GM23338 (cell line): ENCODE measurements around the gene SCAPER. TPM values are rescaled to one million over a fixed set of nuclear protein-coding genes. Genes with fewer than 3 reads are reported as not detected.

Experiments used
- ATAC-seq: fragments of 200-7000 bp; cut with Tn5 transposase; 3 replicates; pipeline ENCODE4 v1.9.1; 2020
- DNase-seq: peaks from one replicate; pipeline ENCODE4 v3.0.0-alpha.2; 2015; ENCODE audit warnings: low spot score
- H2AFZ ChIP-seq: fragments of 200-600 bp; sonication (generic); 2 replicates; pipeline ENCODE4 v1.8.0; 2016; ENCODE audit warnings: antibody characterized with exemption, mild to moderate bottlenecking, moderate library complexity
- H3F3A ChIP-seq: fragments of 200-600 bp; sonication (generic); replicated peaks from 2 replicates; pipeline ENCODE4 v1.8.0; 2017; ENCODE audit warnings: antibody characterized with exemption, mixed run types, low read depth
- H3K27ac ChIP-seq: fragments of 200-600 bp; sonication (generic); 2 replicates; pipeline ENCODE4 v1.6.1; 2016; ENCODE audit warnings: low read depth
- H3K27me3 ChIP-seq: fragments of 200-600 bp; sonication (generic); 2 replicates; pipeline ENCODE4 v1.8.0; 2016; ENCODE audit warnings: mild to moderate bottlenecking, mixed run types, moderate library complexity; ENCODE audit not compliant: insufficient read depth
- H3K36me3 ChIP-seq: fragments of 200-600 bp; sonication (generic); 2 replicates; pipeline ENCODE4 v1.8.0; 2016; ENCODE audit warnings: mild to moderate bottlenecking; ENCODE audit not compliant: insufficient read depth
- H3K4me1 ChIP-seq: fragments of 200-600 bp; sonication (generic); 2 replicates; pipeline ENCODE4 v1.8.0; 2016; ENCODE audit warnings: mild to moderate bottlenecking, moderate library complexity; ENCODE audit not compliant: insufficient read depth
- H3K4me2 ChIP-seq: fragments of 200-600 bp; sonication (generic); 2 replicates; pipeline ENCODE4 v1.7.1; 2017; ENCODE audit warnings: mixed run types
- H3K4me3 ChIP-seq: fragments of 200-600 bp; sonication (generic); 2 replicates; pipeline ENCODE4 v1.6.1; 2016; ENCODE audit warnings: mixed run types
- H3K79me2 ChIP-seq: fragments of 200-600 bp; sonication (generic); replicated peaks from 2 replicates; pipeline ENCODE4 v1.8.0; 2017; ENCODE audit warnings: mild to moderate bottlenecking; ENCODE audit not compliant: insufficient read depth
- H3K9me2 ChIP-seq: fragments of 200-600 bp; sonication (generic); 2 replicates; pipeline ENCODE4 v1.8.0; 2017; ENCODE audit not compliant: insufficient read depth
- H4K20me1 ChIP-seq: fragments of 200-600 bp; sonication (generic); replicated peaks from 2 replicates; pipeline ENCODE4 v1.8.0; 2017; ENCODE audit warnings: mild to moderate bottlenecking; ENCODE audit not compliant: insufficient read depth
- H3K27ac Mint-ChIP-seq: 2 replicates; pipeline ENCODE4 v1.8.0; 2020; ENCODE audit warnings: inconsistent platforms, mild to moderate bottlenecking, moderate library complexity, mixed read lengths
- H3K27me3 Mint-ChIP-seq: 3 replicates; pipeline ENCODE4 v1.8.0; 2022; ENCODE audit warnings: low read depth, mild to moderate bottlenecking, moderate library complexity, mixed read lengths, inconsistent platforms; ENCODE audit not compliant: insufficient read depth, poor library complexity
- H3K36me3 Mint-ChIP-seq: 3 replicates; pipeline ENCODE4 v1.8.0; 2021; ENCODE audit warnings: low read depth, mild to moderate bottlenecking, inconsistent platforms, moderate library complexity, mixed read lengths
- H3K4me1 Mint-ChIP-seq: 3 replicates; pipeline ENCODE4 v1.8.0; 2020; ENCODE audit warnings: mild to moderate bottlenecking, inconsistent platforms, mixed read lengths
- H3K4me3 Mint-ChIP-seq: 3 replicates; pipeline ENCODE4 v1.8.0; 2021; ENCODE audit warnings: moderate library complexity, mild to moderate bottlenecking, inconsistent platforms, mixed read lengths
- H3K9me3 Mint-ChIP-seq: 3 replicates; pipeline ENCODE4 v1.8.0; 2020; ENCODE audit warnings: moderate library complexity, mild to moderate bottlenecking, inconsistent platforms, mixed read lengths
- CREB1 ChIP-seq: fragments of 250-450 bp; sonication (Bioruptor Pico); IDR thresholded peaks from 2 replicates; pipeline ENCODE4 v1.5.0; 2020; ENCODE audit warnings: low read depth, mild to moderate bottlenecking, moderate library complexity
- CTCF ChIP-seq, 2 experiments: fragments of 200-600 bp in 1 of 2; sonication (generic) in 1 of 2; conservative IDR thresholded peaks; 2 replicates each; pipeline versions ENCODE4 v1.5.1 to v1.6.1; 2016 to 2017; ENCODE audit warnings: antibody characterized with exemption in 2 of 2, low read depth in 2 of 2, mild to moderate bottlenecking in 2 of 2, moderate library complexity in 1 of 2
- ETS1 ChIP-seq: IDR thresholded peaks from 2 replicates; pipeline ENCODE4 v1.6.1; 2016; ENCODE audit warnings: antibody characterized with exemption
- EZH2 ChIP-seq: fragments of 200-600 bp; sonication (generic); IDR thresholded peaks from one replicate; pipeline ENCODE4 v1.8.0; 2017; ENCODE audit warnings: antibody characterized with exemption, mild to moderate bottlenecking, low read depth; ENCODE audit not compliant: unreplicated experiment
- EZH2phosphoT487 ChIP-seq: fragments of 200-600 bp; sonication (generic); IDR thresholded peaks from one replicate; pipeline ENCODE4 v1.8.1; 2018; ENCODE audit warnings: antibody characterized with exemption; ENCODE audit not compliant: unreplicated experiment
- JUNB ChIP-seq: IDR thresholded peaks from one replicate; pipeline ENCODE4 v1.6.1; 2016; ENCODE audit warnings: antibody characterized with exemption; ENCODE audit not compliant: unreplicated experiment
- NANOG ChIP-seq: IDR thresholded peaks from 2 replicates; pipeline ENCODE4 v1.6.1; 2016; ENCODE audit warnings: antibody characterized with exemption, borderline replicate concordance
- POLR2AphosphoS5 ChIP-seq: IDR thresholded peaks from 2 replicates; pipeline ENCODE4 v1.6.1; 2016; ENCODE audit warnings: antibody characterized with exemption, low read depth
- REST ChIP-seq: IDR thresholded peaks from one replicate; pipeline ENCODE4 v1.6.1; 2018; ENCODE audit warnings: antibody characterized with exemption; ENCODE audit not compliant: unreplicated experiment
- STAT1 ChIP-seq: IDR thresholded peaks from one replicate; pipeline ENCODE4 v1.6.1; 2016; ENCODE audit warnings: antibody characterized with exemption; ENCODE audit not compliant: unreplicated experiment
- ZNF114 ChIP-seq: fragments of 250-450 bp; sonication (Bioruptor Pico); IDR thresholded peaks from 2 replicates; pipeline ENCODE4 v1.5.0; 2020; ENCODE audit warnings: mild to moderate bottlenecking, moderate library complexity
- ZNF331 ChIP-seq: fragments of 250-450 bp; sonication (Bioruptor Pico); IDR thresholded peaks from 2 replicates; pipeline ENCODE4 v1.5.0; 2020; ENCODE audit warnings: low read depth, mild to moderate bottlenecking, moderate library complexity
- polyA plus RNA-seq: library from polyadenylated mRNA; unstranded; fragments of >200 nt; fragmentation: Nextera tagmentation; extraction: Ambion mirVana; gene quantifications from 2 replicates; pipeline ENCODE4 v1.2.1, GENCODE V29; 2016
- total RNA-seq: library from RNA; depleted of rRNA; stranded (reverse); fragments of >200 nt; shearing (Covaris generic); gene quantifications from 2 replicates; pipeline ENCODE4 v1.2.3, GENCODE V29; 2014

Gene SCAPER
- total and polyA plus RNA-seq, 2 experiments from 2014 or later, result 9.1 to 17.6 TPM

GRCh38 chr15:76553564-76553963 is 351.6 kb downstream of the SCAPER start:
- no peak overlapping the region for H3K4me3 Mint-ChIP-seq
- TF ChIP-seq POLR2AphosphoS5 (no peak), EZH2 (no peak), NANOG (no peak), EZH2phosphoT487 (no peak), CTCF (conservative IDR thresholded peaks at IDR 0.05; ENCODE audit: low read depth in 2 of 2) (no peak), JUNB (no peak), ZNF114 (CRISPR knock-in tag) (no peak), CREB1 (no peak), STAT1 (no peak)
- peaks cover 2% of the 10 kb centered on the region for H3K27me3 Mint-ChIP-seq
- Histone ChIP-seq H4K20me1 (no peaks in the 10 kb centered on the region), H3K9me2 (no peaks in the 10 kb centered on the region), H2AFZ (no peak overlapping the region), H3K27me3 (no peaks in the 10 kb centered on the region), H3F3A (no peaks in the 10 kb centered on the region), H3K4me1 (no peaks in the 10 kb centered on the region), H3K4me3 (no peak overlapping the region), H3K27ac (no peak overlapping the region), H3K4me2 (no peak overlapping the region), H3K79me2 (no peaks in the 10 kb centered on the region), H3K36me3 (no peaks in the 10 kb centered on the region)
- no peak for DNase-seq
- H3K36me3 Mint-ChIP-seq, result peaks cover 3% of the 10 kb centered on the region; the same call in 1 of the 3 replicates
- H3K27ac Mint-ChIP-seq, result no peak overlapping the region; the same call in 1 of the 2 replicates
- peak; percentile 29; the same call in 1 of the 3 replicates for ATAC-seq
- H3K4me1 Mint-ChIP-seq, result peaks cover 7% of the 10 kb centered on the region; the same call in 2 of the 3 replicates
- H3K9me3 Mint-ChIP-seq, result peaks cover 4% of the 10 kb centered on the region; the same call in 1 of the 3 replicates

- Histone ChIP-seq H3K4me1 (no peaks in the 10 kb centered on the region), H3K27ac (no peak overlapping the region), H3K79me2 (no peaks in the 10 kb centered on the region), H3F3A (no peaks in the 10 kb centered on the region), H3K36me3 (no peaks in the 10 kb centered on the region), H3K27me3 (no peaks in the 10 kb centered on the region), H4K20me1 (no peaks in the 10 kb centered on the region), H3K9me2 (no peaks in the 10 kb centered on the region), H3K4me3 (no peak overlapping the region), H3K4me2 (no peak overlapping the region), H2AFZ (no peak overlapping the region)
- DNase-seq (no peak), ATAC-seq (no peak)
- Mint-ChIP-seq H3K27me3 (peaks cover 2% of the 10 kb centered on the region), H3K36me3 (peaks cover 3% of the 10 kb centered on the region; the same call in 1 of the 3 replicates), H3K9me3 (peaks cover 4% of the 10 kb centered on the region; the same call in 1 of the 3 replicates), H3K4me1 (peaks cover 7% of the 10 kb centered on the region; the same call in 2 of the 3 replicates), H3K4me3 (no peak overlapping the region), H3K27ac (no peak overlapping the region; the same call in 1 of the 2 replicates)
- no peak for TF ChIP-seq NANOG
- no peak for TF ChIP-seq ETS1
- no peak for TF ChIP-seq JUNB
- no peak for TF ChIP-seq CTCF (conservative IDR thresholded peaks at IDR 0.05; ENCODE audit: low read depth in 2 of 2)
- TF ChIP-seq EZH2, result no peak
- TF ChIP-seq ZNF114 (CRISPR knock-in tag), result no peak
- TF ChIP-seq EZH2phosphoT487, result no peak
- no peak for TF ChIP-seq ZNF331 (CRISPR knock-in tag)
- no peak for TF ChIP-seq STAT1
- no peak for TF ChIP-seq CREB1
- no peak for TF ChIP-seq REST
- TF ChIP-seq POLR2AphosphoS5, result no peak
Measured at GRCh38 chr15:76553102-76553501, 352.0 kb downstream of the SCAPER start.
